A673 (cell line): ENCODE data around the gene CYP19A1.

Source experiments
- EZH2 ChIP-seq: fragments of 200-600 bp; sonication (generic); IDR thresholded peaks from 2 replicates; pipeline ENCODE4 v1.6.1; 2017; ENCODE audit warnings: borderline replicate concordance, low read depth, mild to moderate bottlenecking, mixed read lengths, antibody characterized with exemption, low read length; ENCODE audit not compliant: poor library complexity, severe bottlenecking
- TF ChIP-seq, protein P1 (sequence below): fragments of 300-800, 200-600 bp; sonication (generic); conservative IDR thresholded peaks from 2 replicates; pipeline ENCODE4 v1.5.1; 2017; ENCODE audit warnings: low read depth, mild to moderate bottlenecking, antibody characterized with exemption, low read length, moderate library complexity, mixed read lengths

DNA sequence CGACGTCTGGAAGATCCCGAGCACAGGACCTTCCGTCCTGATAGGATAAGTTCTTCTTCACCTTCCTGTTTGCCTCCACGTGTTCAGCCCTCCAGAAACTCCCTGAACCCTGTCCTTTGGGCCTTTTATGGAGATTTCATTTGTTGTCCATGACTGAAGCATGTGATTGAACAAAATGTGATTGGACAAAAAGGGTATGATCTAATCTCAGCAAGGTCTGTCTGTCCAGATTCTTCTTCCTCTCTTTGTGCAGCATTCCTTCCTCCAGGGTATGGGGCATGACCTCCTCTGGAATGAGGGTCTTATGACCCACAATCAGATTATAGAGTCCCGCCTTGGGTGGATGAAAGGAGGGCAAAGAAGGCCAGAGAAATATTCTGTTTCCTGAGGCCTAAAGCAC, at the start of gene CYP19A1:
- TF ChIP-seq, protein P1, sequence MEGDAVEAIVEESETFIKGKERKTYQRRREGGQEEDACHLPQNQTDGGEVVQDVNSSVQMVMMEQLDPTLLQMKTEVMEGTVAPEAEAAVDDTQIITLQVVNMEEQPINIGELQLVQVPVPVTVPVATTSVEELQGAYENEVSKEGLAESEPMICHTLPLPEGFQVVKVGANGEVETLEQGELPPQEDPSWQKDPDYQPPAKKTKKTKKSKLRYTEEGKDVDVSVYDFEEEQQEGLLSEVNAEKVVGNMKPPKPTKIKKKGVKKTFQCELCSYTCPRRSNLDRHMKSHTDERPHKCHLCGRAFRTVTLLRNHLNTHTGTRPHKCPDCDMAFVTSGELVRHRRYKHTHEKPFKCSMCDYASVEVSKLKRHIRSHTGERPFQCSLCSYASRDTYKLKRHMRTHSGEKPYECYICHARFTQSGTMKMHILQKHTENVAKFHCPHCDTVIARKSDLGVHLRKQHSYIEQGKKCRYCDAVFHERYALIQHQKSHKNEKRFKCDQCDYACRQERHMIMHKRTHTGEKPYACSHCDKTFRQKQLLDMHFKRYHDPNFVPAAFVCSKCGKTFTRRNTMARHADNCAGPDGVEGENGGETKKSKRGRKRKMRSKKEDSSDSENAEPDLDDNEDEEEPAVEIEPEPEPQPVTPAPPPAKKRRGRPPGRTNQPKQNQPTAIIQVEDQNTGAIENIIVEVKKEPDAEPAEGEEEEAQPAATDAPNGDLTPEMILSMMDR = no peak
- TF ChIP-seq EZH2 = no peak
